ENCODE measurements around the gene KDM2A.

Gene KDM2A

DNA sequence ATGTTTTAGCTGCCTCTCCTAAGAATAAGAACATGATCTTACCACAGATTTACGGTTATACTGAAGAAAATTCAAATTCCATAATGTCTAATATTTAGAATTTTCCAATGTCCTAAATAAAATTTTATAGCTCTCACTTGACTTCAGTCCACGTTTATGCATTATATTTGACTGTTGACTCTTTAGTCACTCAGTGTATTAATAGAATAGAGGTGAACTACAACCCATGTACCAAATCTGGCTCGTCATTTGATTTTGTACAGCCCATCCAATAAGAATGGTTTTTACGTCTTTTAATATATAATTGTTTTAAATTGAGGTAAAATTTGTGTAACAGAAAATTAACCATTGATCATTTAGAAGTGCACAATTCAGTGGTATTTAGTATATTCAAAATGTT lies 34.9 kb downstream of the KDM2A start:
- in situ Hi-C loops (cut with MboI; ENCODE audit: low pct_unique_long_range_greater_than_20kb, low sequenced_read_pairs, unreplicated experiment): no loop called here
- DNase-seq (ENCODE audit: low spot score): no peak
- TF ChIP-seq, protein P1, sequence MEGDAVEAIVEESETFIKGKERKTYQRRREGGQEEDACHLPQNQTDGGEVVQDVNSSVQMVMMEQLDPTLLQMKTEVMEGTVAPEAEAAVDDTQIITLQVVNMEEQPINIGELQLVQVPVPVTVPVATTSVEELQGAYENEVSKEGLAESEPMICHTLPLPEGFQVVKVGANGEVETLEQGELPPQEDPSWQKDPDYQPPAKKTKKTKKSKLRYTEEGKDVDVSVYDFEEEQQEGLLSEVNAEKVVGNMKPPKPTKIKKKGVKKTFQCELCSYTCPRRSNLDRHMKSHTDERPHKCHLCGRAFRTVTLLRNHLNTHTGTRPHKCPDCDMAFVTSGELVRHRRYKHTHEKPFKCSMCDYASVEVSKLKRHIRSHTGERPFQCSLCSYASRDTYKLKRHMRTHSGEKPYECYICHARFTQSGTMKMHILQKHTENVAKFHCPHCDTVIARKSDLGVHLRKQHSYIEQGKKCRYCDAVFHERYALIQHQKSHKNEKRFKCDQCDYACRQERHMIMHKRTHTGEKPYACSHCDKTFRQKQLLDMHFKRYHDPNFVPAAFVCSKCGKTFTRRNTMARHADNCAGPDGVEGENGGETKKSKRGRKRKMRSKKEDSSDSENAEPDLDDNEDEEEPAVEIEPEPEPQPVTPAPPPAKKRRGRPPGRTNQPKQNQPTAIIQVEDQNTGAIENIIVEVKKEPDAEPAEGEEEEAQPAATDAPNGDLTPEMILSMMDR (IDR thresholded peaks at IDR 0.05; ENCODE audit: extremely low read depth, insufficient read depth, missing control alignments): no peak

GRCh38 chr11:67154726-67155125 lies 35.7 kb downstream of the KDM2A start:
- TF ChIP-seq, protein P1 (IDR thresholded peaks at IDR 0.05; ENCODE audit: extremely low read depth, insufficient read depth, missing control alignments): no peak
- DNase-seq (ENCODE audit: low spot score): no peak
- in situ Hi-C loops (cut with MboI; ENCODE audit: low pct_unique_long_range_greater_than_20kb, low sequenced_read_pairs, unreplicated experiment): no loop called here

- TF ChIP-seq, protein P1 (IDR thresholded peaks at IDR 0.05; ENCODE audit: extremely low read depth, insufficient read depth, missing control alignments): no peak
- DNase-seq (ENCODE audit: low spot score): no peak
- in situ Hi-C loops (cut with MboI; ENCODE audit: low pct_unique_long_range_greater_than_20kb, low sequenced_read_pairs, unreplicated experiment): no loop called here
These were observed 38.6 kb downstream of the KDM2A start for GRCh38 chr11:67157691-67158090.

DNA sequence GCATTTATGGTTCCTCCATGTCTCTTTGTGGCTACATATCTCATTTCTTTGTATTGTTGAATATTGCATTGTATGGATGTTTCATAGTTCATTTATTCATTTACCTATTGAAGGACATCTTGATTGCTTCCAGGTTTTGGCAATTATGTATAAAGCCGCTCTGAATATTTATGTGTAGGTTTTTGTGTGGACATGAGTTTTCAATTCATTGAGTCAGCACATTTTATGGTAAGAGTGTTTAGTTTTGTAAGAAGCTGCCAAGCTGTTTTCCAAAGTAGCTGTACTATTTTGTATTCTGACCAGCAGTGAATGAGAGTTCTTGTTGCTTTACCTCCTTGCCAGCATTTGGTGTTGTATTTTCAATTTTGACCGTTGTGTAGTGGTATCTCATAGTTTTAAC lies 39.2 kb downstream of the KDM2A start:
- TF ChIP-seq, protein P1 (IDR thresholded peaks at IDR 0.05; ENCODE audit: extremely low read depth, insufficient read depth, missing control alignments): no peak
- DNase-seq (ENCODE audit: low spot score): no peak
- in situ Hi-C loops (cut with MboI; ENCODE audit: low pct_unique_long_range_greater_than_20kb, low sequenced_read_pairs, unreplicated experiment): no loop called here

DNA sequence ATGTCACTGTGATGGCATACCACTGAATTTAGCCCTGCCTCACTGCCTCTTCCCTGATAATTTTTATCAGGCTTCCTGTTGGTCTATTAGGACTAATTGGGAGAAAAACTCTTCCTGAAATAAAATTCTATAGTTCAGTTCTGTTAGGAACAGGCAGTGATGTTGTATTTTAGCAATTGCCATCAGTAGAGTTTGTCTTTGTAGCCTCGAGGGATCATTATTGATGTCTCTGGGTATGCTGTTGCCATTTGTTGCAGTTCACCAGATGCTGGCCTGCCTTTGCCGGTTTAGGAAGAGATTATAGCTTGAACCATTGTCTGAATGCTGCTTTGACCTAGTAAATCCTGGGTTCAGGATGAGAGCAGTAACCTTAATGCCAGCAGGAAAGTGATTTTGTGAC lies 41.0 kb downstream of the KDM2A start:
- TF ChIP-seq, protein P1 (IDR thresholded peaks at IDR 0.05; ENCODE audit: extremely low read depth, insufficient read depth, missing control alignments): no peak
- DNase-seq (ENCODE audit: low spot score): no peak
- in situ Hi-C loops (cut with MboI; ENCODE audit: low pct_unique_long_range_greater_than_20kb, low sequenced_read_pairs, unreplicated experiment): loop anchor here (10.0 kb wide), 1 partner anchor 75 kb away; no protein-coding TSS in a partner anchor

DNA sequence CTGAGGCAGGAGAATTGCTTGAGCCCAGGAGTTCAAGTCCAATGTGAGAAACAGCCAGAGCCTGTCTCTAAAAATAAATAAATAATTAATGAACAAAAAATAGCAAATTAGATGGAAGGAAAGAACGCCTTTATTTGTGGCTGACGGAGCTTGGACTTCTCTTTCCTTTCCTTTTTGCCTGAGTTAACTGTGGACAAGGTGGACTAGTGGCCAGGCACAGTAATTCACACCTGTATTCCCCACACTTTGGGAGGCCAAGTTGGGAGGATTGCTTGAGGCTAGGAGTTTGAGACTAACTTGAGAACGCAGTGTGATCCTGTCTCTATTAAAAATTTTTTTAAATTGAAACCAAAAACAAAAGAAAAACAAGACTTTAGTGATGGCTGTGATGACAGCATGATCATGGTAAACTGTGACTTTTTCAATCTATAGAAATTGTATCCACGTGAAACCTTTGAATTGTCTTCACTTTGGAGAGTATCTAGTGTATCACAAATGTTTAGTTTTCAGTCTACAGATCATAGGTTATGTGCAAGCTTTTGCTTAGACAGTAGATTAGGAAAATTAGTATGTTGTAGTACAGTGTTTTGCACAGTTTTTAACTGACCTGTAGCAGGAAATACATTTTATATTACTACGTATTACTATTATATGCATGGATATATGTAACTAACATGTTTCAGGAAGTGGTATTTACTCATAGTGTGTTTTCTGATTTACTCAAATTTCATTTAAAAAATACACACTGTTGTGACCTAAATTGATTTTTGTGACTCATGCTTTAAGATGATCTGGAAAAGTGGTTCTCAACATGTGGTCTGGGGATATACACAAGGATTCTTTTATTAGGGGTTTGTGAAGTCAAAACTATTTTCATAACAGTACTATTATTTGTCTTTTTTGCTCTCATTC lies 42.1 kb downstream of the KDM2A start:
- no peak for DNase-seq (ENCODE audit: low spot score)
- TF ChIP-seq, protein P1 (IDR thresholded peaks at IDR 0.05; ENCODE audit: extremely low read depth, insufficient read depth, missing control alignments): no peak
- in situ Hi-C loops (cut with MboI; ENCODE audit: low pct_unique_long_range_greater_than_20kb, low sequenced_read_pairs, unreplicated experiment): loop anchor here (10.0 kb wide), 1 partner anchor 76 kb away; no protein-coding TSS in a partner anchor
